ENCODE data around the gene C4orf33. TPM values are rescaled to one million over a fixed set of nuclear protein-coding genes. Genes with fewer than 3 reads are reported as not detected.

The C4orf33 gene
- total RNA-seq, 1 donor from 2014 or later: 17.0 TPM

- Histone ChIP-seq H3K4me1 (no peaks in the 10 kb centered on the region), H3K4me2 (no peak overlapping the region), H3K27me3 (no peaks in the 10 kb centered on the region), H3F3A (ENCODE audit: low read depth) (no peaks in the 10 kb centered on the region), H3K79me2 (ENCODE audit: low read depth) (no peaks in the 10 kb centered on the region), H2AFZ (replicated peaks) (no peak overlapping the region), H3K9me3 (ENCODE audit: low read depth) (no peaks in the 10 kb centered on the region), H3K4me3 (no peak overlapping the region), H3K36me3 (no peaks in the 10 kb centered on the region), H4K20me1 (ENCODE audit: low read depth) (no peaks in the 10 kb centered on the region), H3K27ac (no peak overlapping the region), H3K9ac (no peak overlapping the region)
- no peaks in the 10 kb centered on the region for H3K27me3 Mint-ChIP-seq (ENCODE audit: insufficient read depth, low read depth)
- no peaks in the 10 kb centered on the region for H3K36me3 Mint-ChIP-seq
- no peaks in the 10 kb centered on the region for H3K9me3 Mint-ChIP-seq
- DNase-seq (ENCODE audit: low spot score): no peak
- no peaks in the 10 kb centered on the region for H3K4me1 Mint-ChIP-seq
- TF ChIP-seq CTCF (IDR thresholded peaks at IDR 0.05): no peak
- TF ChIP-seq EZH2 (IDR thresholded peaks at IDR 0.05): no peak
- no peak overlapping the region for H3K27ac Mint-ChIP-seq
- H3K4me3 Mint-ChIP-seq: no peak overlapping the region
Measured at GRCh38 chr4:129152350-129152749, 56.4 kb downstream of the C4orf33 start.

- Mint-ChIP-seq H3K36me3 (no peaks in the 10 kb centered on the region), H3K4me3 (no peak overlapping the region), H3K9me3 (no peaks in the 10 kb centered on the region), H3K27me3 (ENCODE audit: insufficient read depth, low read depth) (no peaks in the 10 kb centered on the region), H3K27ac (no peak overlapping the region), H3K4me1 (no peaks in the 10 kb centered on the region)
- H3K4me3 ChIP-seq: no peak overlapping the region
- no peak overlapping the region for H3K4me2 ChIP-seq
- no peak overlapping the region for H3K9ac ChIP-seq
- H3F3A ChIP-seq (ENCODE audit: low read depth): no peaks in the 10 kb centered on the region
- H3K79me2 ChIP-seq (ENCODE audit: low read depth): no peaks in the 10 kb centered on the region
- H2AFZ ChIP-seq (replicated peaks): no peak overlapping the region
- no peaks in the 10 kb centered on the region for H3K27me3 ChIP-seq
- no peak for TF ChIP-seq CTCF (IDR thresholded peaks at IDR 0.05)
- no peak for TF ChIP-seq EZH2 (IDR thresholded peaks at IDR 0.05)
- no peak for TF ChIP-seq EZH2phosphoT487 (IDR thresholded peaks at IDR 0.05)
- no peaks in the 10 kb centered on the region for H3K36me3 ChIP-seq
- no peak overlapping the region for H3K27ac ChIP-seq
- H4K20me1 ChIP-seq (ENCODE audit: low read depth): no peaks in the 10 kb centered on the region
- DNase-seq (ENCODE audit: low spot score): no peak
- H3K4me1 ChIP-seq: no peaks in the 10 kb centered on the region
- no peaks in the 10 kb centered on the region for H3K9me3 ChIP-seq (ENCODE audit: low read depth)
Measured at GRCh38 chr4:129153700-129154099, 57.7 kb downstream of the C4orf33 start.

GRCh38 chr4:129162450-129162849, 66.5 kb downstream of the C4orf33 start:
- Histone ChIP-seq H2AFZ (replicated peaks) (no peak overlapping the region), H3K27ac (no peak overlapping the region), H3K36me3 (no peaks in the 10 kb centered on the region), H3K9me3 (ENCODE audit: low read depth) (no peaks in the 10 kb centered on the region), H3K4me2 (no peak overlapping the region), H3K4me3 (no peak overlapping the region), H3K4me1 (peaks cover 2% of the 10 kb centered on the region), H3F3A (ENCODE audit: low read depth) (no peaks in the 10 kb centered on the region), H3K9ac (no peak overlapping the region), H4K20me1 (ENCODE audit: low read depth) (no peaks in the 10 kb centered on the region), H3K79me2 (ENCODE audit: low read depth) (no peaks in the 10 kb centered on the region), H3K27me3 (no peaks in the 10 kb centered on the region)
- TF ChIP-seq EZH2 (IDR thresholded peaks at IDR 0.05) (no peak), EZH2phosphoT487 (IDR thresholded peaks at IDR 0.05) (no peak), CTCF (IDR thresholded peaks at IDR 0.05) (no peak)
- Mint-ChIP-seq H3K36me3 (no peaks in the 10 kb centered on the region), H3K4me1 (no peaks in the 10 kb centered on the region), H3K4me3 (no peak overlapping the region), H3K27me3 (ENCODE audit: insufficient read depth, low read depth) (no peaks in the 10 kb centered on the region), H3K9me3 (no peaks in the 10 kb centered on the region), H3K27ac (no peak overlapping the region)
- DNase-seq (ENCODE audit: low spot score): no peak

- no peaks in the 10 kb centered on the region for H3K9me3 Mint-ChIP-seq
- no peaks in the 10 kb centered on the region for H3K4me1 Mint-ChIP-seq
- H3K4me1 ChIP-seq: peaks cover 5% of the 10 kb centered on the region
- no peaks in the 10 kb centered on the region for H3K9me3 ChIP-seq (ENCODE audit: low read depth)
- no peaks in the 10 kb centered on the region for H3K27me3 Mint-ChIP-seq (ENCODE audit: insufficient read depth, low read depth)
- H3K79me2 ChIP-seq (ENCODE audit: low read depth): no peaks in the 10 kb centered on the region
- no peak for DNase-seq (ENCODE audit: low spot score)
- no peak overlapping the region for H2AFZ ChIP-seq (replicated peaks)
- no peak overlapping the region for H3K27ac ChIP-seq
- no peak overlapping the region for H3K9ac ChIP-seq
- H3K4me3 Mint-ChIP-seq: no peak overlapping the region
- no peak overlapping the region for H3K4me3 ChIP-seq
- H3K27me3 ChIP-seq: no peaks in the 10 kb centered on the region
- no peaks in the 10 kb centered on the region for H3F3A ChIP-seq (ENCODE audit: low read depth)
- no peak overlapping the region for H3K27ac Mint-ChIP-seq
- H3K36me3 ChIP-seq: no peaks in the 10 kb centered on the region
- H3K4me2 ChIP-seq: no peak overlapping the region
- H4K20me1 ChIP-seq (ENCODE audit: low read depth): no peaks in the 10 kb centered on the region
- no peak for TF ChIP-seq EZH2 (IDR thresholded peaks at IDR 0.05)
- TF ChIP-seq EZH2phosphoT487 (IDR thresholded peaks at IDR 0.05): no peak
- no peak for TF ChIP-seq CTCF (IDR thresholded peaks at IDR 0.05)
- H3K36me3 Mint-ChIP-seq: no peaks in the 10 kb centered on the region
Measured at GRCh38 chr4:129163427-129163826, 67.5 kb downstream of the C4orf33 start.

Measured in neural progenitor cell (in vitro differentiated cells).